HUES64 (cell line): Measurements from ENCODE around the gene HOXB3.

Experiments used
- H3K27ac ChIP-seq: 2 replicates; pipeline ENCODE4 v1.7.0; 2013; ENCODE audit warnings: low read depth, low read length, inconsistent platforms
- H3K27me3 ChIP-seq: 2 replicates; pipeline ENCODE4 v1.6.1; 2013; ENCODE audit warnings: mild to moderate bottlenecking, low read length; ENCODE audit not compliant: insufficient read depth
- H3K36me3 ChIP-seq: 2 replicates; pipeline ENCODE4 v1.6.1; 2013; ENCODE audit warnings: mild to moderate bottlenecking, low read length; ENCODE audit not compliant: insufficient read depth
- H3K4me1 ChIP-seq: 2 replicates; pipeline ENCODE4 v1.6.1; 2013; ENCODE audit warnings: mild to moderate bottlenecking, low read length, moderate library complexity; ENCODE audit not compliant: insufficient read depth
- H3K4me3 ChIP-seq: 2 replicates; pipeline ENCODE4 v1.5.1; 2013; ENCODE audit warnings: mild to moderate bottlenecking, low read length, moderate library complexity
- H3K9ac ChIP-seq: 2 replicates; pipeline ENCODE4 v1.6.1; 2013; ENCODE audit warnings: mild to moderate bottlenecking, low read depth, low read length
- H3K9me3 ChIP-seq: 2 replicates; pipeline ENCODE4 v1.6.1; 2013; ENCODE audit warnings: low read depth, low read length; ENCODE audit not compliant: insufficient read depth
- WGBS: fragments of 150-250, 120-280 bp; methylation state at CpG from one replicate; pipeline ENCODE4 v1.1.7; 2013; ENCODE audit warnings: missing lambda C conversion rate; 5-methylcytosine and 5-hydroxymethylcytosine counted together

Gene HOXB3

GRCh38 chr17:48530208-48530886 is 59.7 kb downstream of the HOXB3 start:
- Histone ChIP-seq H3K27ac (no peak overlapping the region), H3K36me3 (no peaks in the 10 kb centered on the region), H3K9ac (no peak overlapping the region), H3K4me1 (peaks cover 39% of the 10 kb centered on the region), H3K27me3 (peaks cover 93% of the 10 kb centered on the region), H3K9me3 (no peaks in the 10 kb centered on the region), H3K4me3 (peak overlapping the region; percentile 37)
- 20% methylated on average over 37 of the region's 37 CpGs for WGBS

GRCh38 chr17:48529683-48530009 is 60.4 kb downstream of the HOXB3 start:
- peaks cover 39% of the 10 kb centered on the region for H3K4me1 ChIP-seq
- H3K27ac ChIP-seq: no peak overlapping the region
- WGBS: 56% methylated on average over 11 of the region's 11 CpGs
- no peak overlapping the region for H3K4me3 ChIP-seq
- H3K27me3 ChIP-seq: peaks cover 100% of the 10 kb centered on the region
- H3K9ac ChIP-seq: no peak overlapping the region
- H3K9me3 ChIP-seq: no peaks in the 10 kb centered on the region
- H3K36me3 ChIP-seq: no peaks in the 10 kb centered on the region

- H3K4me3 ChIP-seq: no peak overlapping the region
Measured at GRCh38 chr17:48528936-48529682, 60.9 kb downstream of the HOXB3 start.

GRCh38 chr17:48528153-48528935 is 61.7 kb downstream of the HOXB3 start:
- Histone ChIP-seq H3K27me3 (peaks cover 100% of the 10 kb centered on the region), H3K4me1 (peaks cover 39% of the 10 kb centered on the region), H3K27ac (no peak overlapping the region), H3K4me3 (no peak overlapping the region), H3K9ac (no peak overlapping the region), H3K36me3 (no peaks in the 10 kb centered on the region), H3K9me3 (no peaks in the 10 kb centered on the region)
- 26% methylated on average over 7 of the region's 7 CpGs for WGBS

More at GRCh38 chr17:48528936-48529682, 60.9 kb downstream of the HOXB3 start:
- Histone ChIP-seq H3K9me3 (no peaks in the 10 kb centered on the region), H3K27ac (no peak overlapping the region), H3K4me1 (peaks cover 39% of the 10 kb centered on the region), H3K27me3 (peaks cover 100% of the 10 kb centered on the region), H3K36me3 (no peaks in the 10 kb centered on the region), H3K9ac (no peak overlapping the region)
- WGBS: 71% methylated on average over 11 of the region's 11 CpGs

- 3% methylated on average over 11 of the region's 14 CpGs for WGBS
- H3K4me3 ChIP-seq: peak overlapping the region; percentile 39
Measured at GRCh38 chr17:48527547-48527932, 62.5 kb downstream of the HOXB3 start.

GRCh38 chr17:48526608-48527546 is 63.2 kb downstream of the HOXB3 start:
- peaks cover 41% of the 10 kb centered on the region for H3K4me1 ChIP-seq
- no peaks in the 10 kb centered on the region for H3K9me3 ChIP-seq
- no peaks in the 10 kb centered on the region for H3K36me3 ChIP-seq
- no peak overlapping the region for H3K27ac ChIP-seq
- no peak overlapping the region for H3K9ac ChIP-seq
- peaks cover 100% of the 10 kb centered on the region for H3K27me3 ChIP-seq
- WGBS: 1% methylated on average over 59 of the region's 59 CpGs
- peak overlapping the region; percentile 39 for H3K4me3 ChIP-seq

More at GRCh38 chr17:48527547-48527932, 62.5 kb downstream of the HOXB3 start:
- Histone ChIP-seq H3K27ac (no peak overlapping the region; the same call in 1 of the 2 replicates), H3K36me3 (no peaks in the 10 kb centered on the region), H3K9me3 (no peaks in the 10 kb centered on the region), H3K4me1 (peaks cover 40% of the 10 kb centered on the region), H3K27me3 (peaks cover 100% of the 10 kb centered on the region), H3K9ac (no peak overlapping the region)

DNA sequence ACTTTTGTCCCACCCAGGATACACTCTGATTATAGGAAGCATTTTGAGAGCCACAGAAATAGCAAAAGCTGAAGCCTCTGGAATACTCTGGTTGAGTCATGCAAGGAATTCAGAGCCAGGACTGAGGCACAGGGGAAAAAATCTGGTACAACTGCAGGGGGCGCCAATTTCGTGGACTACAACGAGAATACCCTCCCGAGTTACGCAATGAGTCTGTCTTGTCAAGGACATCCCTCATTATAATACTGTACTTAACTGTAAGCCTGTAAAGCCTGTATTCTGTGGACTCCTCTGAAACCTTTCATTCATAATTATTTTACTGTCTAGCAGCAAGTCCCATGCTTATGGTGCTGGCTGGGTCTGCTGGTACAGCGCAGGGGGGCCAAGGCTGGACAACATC is 67.0 kb downstream of the HOXB3 start:
- Histone ChIP-seq H3K4me3 (no peak overlapping the region), H3K9me3 (no peaks in the 10 kb centered on the region), H3K4me1 (peaks cover 33% of the 10 kb centered on the region), H3K9ac (no peak overlapping the region), H3K27me3 (peaks cover 94% of the 10 kb centered on the region), H3K36me3 (no peaks in the 10 kb centered on the region), H3K27ac (no peak overlapping the region)
- WGBS: 81% methylated on average over 5 of the region's 6 CpGs

DNA sequence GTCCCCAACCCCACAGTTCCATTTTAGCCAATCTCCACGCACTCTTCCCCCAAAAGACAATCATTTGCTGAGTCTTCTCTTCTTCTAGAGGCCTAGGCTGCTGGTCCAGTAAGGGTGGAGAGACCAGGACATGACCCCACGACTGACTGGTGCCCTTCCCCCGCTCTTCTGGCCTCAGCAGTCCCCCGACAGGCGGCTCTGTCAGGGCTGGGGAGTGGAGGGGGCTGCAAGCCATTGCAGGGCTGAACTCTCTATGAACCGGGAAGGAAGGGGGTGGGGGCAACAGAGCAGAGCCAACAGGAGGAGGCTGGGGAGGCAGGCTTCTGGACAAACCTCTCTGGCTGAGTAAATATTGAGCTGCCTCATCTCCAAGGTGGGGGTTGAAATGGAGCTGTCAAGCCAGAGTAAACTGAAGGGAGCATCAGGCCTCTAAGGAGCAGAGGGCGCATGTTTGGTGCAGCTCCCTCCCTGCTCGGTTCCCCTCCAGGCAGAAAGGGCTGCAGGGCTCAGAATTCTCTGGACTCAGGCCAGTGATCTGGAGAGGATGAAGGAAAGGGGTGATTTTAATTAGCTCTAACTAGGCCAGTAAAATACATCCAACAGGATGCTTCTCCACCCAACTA is 67.9 kb downstream of the HOXB3 start:
- no peak overlapping the region for H3K9ac ChIP-seq
- no peak overlapping the region for H3K4me3 ChIP-seq
- peaks cover 92% of the 10 kb centered on the region for H3K27me3 ChIP-seq
- H3K4me1 ChIP-seq: peaks cover 29% of the 10 kb centered on the region
- 17% methylated on average over 8 of the region's 8 CpGs for WGBS
- H3K36me3 ChIP-seq: no peaks in the 10 kb centered on the region
- H3K27ac ChIP-seq: no peak overlapping the region; the same call in 1 of the 2 replicates
- H3K9me3 ChIP-seq: no peaks in the 10 kb centered on the region

- H3K36me3 ChIP-seq: no peaks in the 10 kb centered on the region
- peak overlapping the region; percentile 81; the same call in 1 of the 2 replicates for H3K27ac ChIP-seq
- peak overlapping the region; percentile 4; the same call in 1 of the 2 replicates for H3K4me3 ChIP-seq
- WGBS: 0% methylated on average over 1 of the region's 1 CpG
- no peak overlapping the region for H3K9ac ChIP-seq
- H3K9me3 ChIP-seq: no peaks in the 10 kb centered on the region
- H3K27me3 ChIP-seq: peaks cover 78% of the 10 kb centered on the region
- peaks cover 29% of the 10 kb centered on the region for H3K4me1 ChIP-seq
Measured at GRCh38 chr17:48520631-48521079, 69.4 kb downstream of the HOXB3 start.

DNA sequence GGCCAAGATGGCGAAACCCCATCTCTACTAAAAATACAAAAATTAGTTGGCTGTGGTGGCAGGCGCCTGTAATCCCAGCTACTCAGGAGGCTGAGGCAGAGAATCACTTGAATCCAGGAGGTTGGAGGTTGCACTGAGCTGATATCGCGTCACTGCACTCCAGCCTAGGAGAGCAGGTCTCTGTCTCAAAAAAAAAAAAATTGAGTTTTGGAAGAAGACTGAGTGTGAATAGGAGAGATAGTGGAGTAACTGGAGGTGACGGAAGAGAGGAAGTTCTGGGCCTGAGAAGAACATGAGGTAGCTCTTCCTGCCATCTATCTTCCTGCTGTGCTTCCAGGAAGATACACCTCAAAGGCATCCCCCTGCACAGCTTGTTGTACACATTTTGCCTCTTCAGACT is 70.6 kb downstream of the HOXB3 start:
- Histone ChIP-seq H3K4me1 (peaks cover 35% of the 10 kb centered on the region), H3K9me3 (no peaks in the 10 kb centered on the region), H3K27me3 (peaks cover 77% of the 10 kb centered on the region), H3K36me3 (no peaks in the 10 kb centered on the region), H3K27ac (no peak overlapping the region), H3K4me3 (no peak overlapping the region), H3K9ac (no peak overlapping the region)
- WGBS: 84% methylated on average over 5 of the region's 5 CpGs
